HepG2 (cell line): ENCODE results near the gene CAP2. TPM values are rescaled to one million over a fixed set of nuclear protein-coding genes. Genes with fewer than 3 reads are reported as not detected.

Experiments
- ATAC-seq: fragments of 200-7000 bp; cut with Tn5 transposase; 3 replicates; pipeline ENCODE4 v1.9.1; 2020; ENCODE audit warnings: mild to moderate bottlenecking, moderate library complexity
- BruUV-seq: library from RNA; stranded (reverse); fragments of 400-500 nt; replicated peaks from 2 replicates; lab custom pipeline; 2021; lab: Mats Ljungman, UMichigan
- CTCF ChIA-PET: fragments of 300-600 bp; formaldehyde crosslinking; extraction: SDS; loops from one replicate; lab custom pipeline; 2021; ENCODE audit warnings: low total read pairs, inconsistent platforms, low intra/inter-chr PET ratio; lab: Yijun Ruan, JAX
- POLR2A ChIA-PET: fragments of 350-600 bp; sonication (Branson Sonifier 250); formaldehyde crosslinking; loops from one replicate; lab custom pipeline; 2020; ENCODE audit warnings: antibody characterized with exemption, inconsistent platforms; lab: Yijun Ruan, JAX
- DNase-seq: peaks from one replicate; pipeline ENCODE4 v3.0.0-alpha.2; 2015; ENCODE audit warnings: low spot score
- FAIRE-seq: peaks from 3 replicates; lab custom pipeline; 2011; peaks lifted over from hg19 to GRCh38; lab: Jason Lieb, UNC
- H2AFZ ChIP-seq: one replicate; pipeline ENCODE4 v1.6.1; 2011; ENCODE audit warnings: low read length, inconsistent platforms
- H3K27ac ChIP-seq: fragments of 300-600 bp; 3 replicates; pipeline ENCODE4 v1.8.0; 2011; ENCODE audit warnings: mixed run types, mild to moderate bottlenecking, mixed read lengths, low read length, inconsistent platforms; ENCODE audit not compliant: insufficient read depth; ENCODE audit errors: extremely low read length
- H3K27me3 ChIP-seq, 2 experiments: fragments of 200-600 bp in 1 of 2; 2 replicates in 1 of 2; 3 replicates in 1 of 2; pipeline versions ENCODE4 v1.6.0 to v1.8.0; 2011; ENCODE audit warnings: low read length in 2 of 2, mild to moderate bottlenecking in 2 of 2, moderate library complexity in 2 of 2, inconsistent platforms in 1 of 2; ENCODE audit not compliant: insufficient read depth in 2 of 2, control insufficient read depth in 1 of 2
- H3K36me3 ChIP-seq, 2 experiments: fragments of 200-600 bp in 1 of 2; replicated peaks in 1 of 2; 2 replicates in 1 of 2; 3 replicates in 1 of 2; pipeline versions ENCODE4 v1.5.1 to v1.8.0; 2011; ENCODE audit warnings: low read length in 2 of 2, inconsistent platforms in 1 of 2; ENCODE audit not compliant: insufficient read depth in 2 of 2, control insufficient read depth in 1 of 2
- H3K4me1 ChIP-seq: 2 replicates; pipeline ENCODE4 v1.5.1; 2012; ENCODE audit warnings: low read length, inconsistent platforms; ENCODE audit not compliant: insufficient read depth
- H3K4me2 ChIP-seq: 2 replicates; pipeline ENCODE4 v1.6.0; 2011; ENCODE audit warnings: low read depth, low read length, inconsistent platforms
- H3K4me3 ChIP-seq, 3 experiments: fragments of 200-600 bp in 1 of 3; sonication (generic), shearing (Covaris generic) in 1 of 3; replicated peaks in 1 of 3; 2 replicates each; pipeline ENCODE4 v1.5.1; 2011 to 2016; ENCODE audit warnings: low read length in 3 of 3, inconsistent platforms in 2 of 3, low read depth in 2 of 3, mild to moderate bottlenecking in 2 of 3, control low read depth in 1 of 3, mixed read lengths in 1 of 3; ENCODE audit not compliant: insufficient read depth in 1 of 3
- H3K79me2 ChIP-seq: one replicate; pipeline ENCODE4 v1.6.1; 2011; ENCODE audit warnings: low read length, inconsistent platforms; ENCODE audit not compliant: insufficient read depth
- H3K9ac ChIP-seq: 2 replicates; pipeline ENCODE4 v1.6.0; 2011; ENCODE audit warnings: mild to moderate bottlenecking, low read depth, low read length, inconsistent platforms; ENCODE audit not compliant: insufficient read depth
- H3K9me3 ChIP-seq: 2 replicates; pipeline ENCODE4 v1.5.1; 2012; ENCODE audit warnings: mild to moderate bottlenecking, low read length
- H4K20me1 ChIP-seq: 2 replicates; pipeline ENCODE4 v1.6.0; 2011; ENCODE audit warnings: inconsistent platforms, mild to moderate bottlenecking, low read length, moderate library complexity; ENCODE audit not compliant: insufficient read depth
- BCL6 ChIP-seq: IDR thresholded peaks from 2 replicates; pipeline ENCODE4 v1.6.1; 2016; ENCODE audit warnings: missing genetic modification reagents, missing compliant biosample characterization
- FOXA1 ChIP-seq, 2 experiments: fragments of 450-650 bp in 1 of 2; sonication (generic) in 1 of 2; formaldehyde crosslinking in 1 of 2; IDR thresholded peaks; 2 replicates each; pipeline versions ENCODE4 v1.4.0 to v1.6.1; 2016 to 2020; ENCODE audit warnings: missing genetic modification reagents in 1 of 2
- KMT2B ChIP-seq: IDR thresholded peaks from 2 replicates; pipeline ENCODE4 v1.6.1; 2016; ENCODE audit warnings: missing genetic modification reagents, missing compliant biosample characterization
- PPARG ChIP-seq: conservative IDR thresholded peaks from 2 replicates; pipeline ENCODE4 v1.6.1; 2016; ENCODE audit warnings: missing biosample characterization, missing genetic modification reagents
- RFX1 ChIP-seq: fragments of 450-650 bp; IDR thresholded peaks from 2 replicates; pipeline ENCODE4 v1.6.1; 2017
- RFX3 ChIP-seq: IDR thresholded peaks from 2 replicates; pipeline ENCODE4 v1.6.1; 2016; ENCODE audit warnings: missing biosample characterization, missing genetic modification reagents
- SOX13 ChIP-seq, 3 experiments: fragments of 450-650 bp in 1 of 3; sonication (generic) in 1 of 3; formaldehyde crosslinking in 1 of 3; IDR thresholded peaks in 2 of 3; conservative IDR thresholded peaks in 1 of 3; 2 replicates each; pipeline versions ENCODE4 v1.5.0 to v1.6.1; 2016 to 2020; ENCODE audit warnings: antibody characterized with exemption in 1 of 3, mild to moderate bottlenecking in 1 of 3, missing compliant biosample characterization in 1 of 3, missing genetic modification reagents in 1 of 3, moderate library complexity in 1 of 3
- SOX5 ChIP-seq: IDR thresholded peaks from 2 replicates; pipeline ENCODE4 v1.6.1; 2016; ENCODE audit warnings: borderline replicate concordance
- ZNF549 ChIP-seq: sonication (generic); formaldehyde crosslinking; IDR thresholded peaks from 2 replicates; pipeline ENCODE4 v1.5.0; 2020; ENCODE audit warnings: missing genetic modification reagents
- WGBS: methylation state at CpG from one replicate; pipeline ENCODE4 v1.1.6; 2017; ENCODE audit warnings: low lambda C conversion rate; 5-methylcytosine and 5-hydroxymethylcytosine counted together
- in situ Hi-C: cut with HindIII; loops from 2 replicates; pipeline ENCODE4 v1.10.0; 2017; ENCODE audit warnings: low pct_unique_long_range_greater_than_20kb; ENCODE audit not compliant: extremely low pct_ligation_motif_present
- intact Hi-C: fragments of 100-400 bp; cut with micrococcal nuclease; formaldehyde crosslinking; loops from one replicate; pipeline ENCODE4 v1.10.0; 2022; ENCODE audit not compliant: unreplicated experiment
- polyA plus RNA-seq, 8 experiments: library from polyadenylated mRNA; depleted of rRNA in 3 of 8; stranded (reverse) in 7 of 8; unstranded in 1 of 8; fragments of >200 nt; fragmentation: Illumina TruSeq in 4 of 8; extraction: Trizol in 4 of 8; gene quantifications; 2 replicates each; pipeline versions ENCODE4 v1.2.1 to v1.2.3, GENCODE V29; 2011 to 2016; ENCODE audit warnings: low read depth in 4 of 8, missing spikeins in 1 of 8, mixed read lengths in 1 of 8; ENCODE audit not compliant: insufficient read depth in 1 of 8
- total RNA-seq, 5 experiments: library from RNA; depleted of rRNA; stranded (reverse); fragments of >200 nt; fragmentation: Illumina TruSeq; extraction: Trizol; gene quantifications; 2 replicates each; pipeline ENCODE4 v1.2.3, GENCODE V29; 2016; ENCODE audit warnings: low read depth in 1 of 5
- TF ChIP-seq, protein P1 (sequence below): sonication (generic); formaldehyde crosslinking; IDR thresholded peaks from 2 replicates; pipeline ENCODE4 v1.8.1; 2023; ENCODE audit warnings: mild to moderate bottlenecking, moderate library complexity, missing genetic modification reagents
- TF ChIP-seq, protein P2 (sequence below): sonication (generic); formaldehyde crosslinking; IDR thresholded peaks from 2 replicates; pipeline ENCODE4 v1.4.0; 2020; ENCODE audit warnings: low read depth, missing genetic modification reagents
- TF ChIP-seq, protein P3 (sequence below): IDR thresholded peaks from 2 replicates; pipeline ENCODE4 v1.4.0; 2020; ENCODE audit warnings: mild to moderate bottlenecking, missing genetic modification reagents
- TF ChIP-seq, protein P4 (sequence below): sonication (generic); formaldehyde crosslinking; IDR thresholded peaks from 2 replicates; pipeline ENCODE4 v1.4.0; 2020; ENCODE audit warnings: missing genetic modification reagents, mild to moderate bottlenecking, borderline replicate concordance

CAP2 gene
- total and polyA plus RNA-seq, 2 of the 13 experiments (the other 11 are each of a cell fraction or from before 2014, with no cell fraction given) = 7.9 to 53.1 TPM

DNA sequence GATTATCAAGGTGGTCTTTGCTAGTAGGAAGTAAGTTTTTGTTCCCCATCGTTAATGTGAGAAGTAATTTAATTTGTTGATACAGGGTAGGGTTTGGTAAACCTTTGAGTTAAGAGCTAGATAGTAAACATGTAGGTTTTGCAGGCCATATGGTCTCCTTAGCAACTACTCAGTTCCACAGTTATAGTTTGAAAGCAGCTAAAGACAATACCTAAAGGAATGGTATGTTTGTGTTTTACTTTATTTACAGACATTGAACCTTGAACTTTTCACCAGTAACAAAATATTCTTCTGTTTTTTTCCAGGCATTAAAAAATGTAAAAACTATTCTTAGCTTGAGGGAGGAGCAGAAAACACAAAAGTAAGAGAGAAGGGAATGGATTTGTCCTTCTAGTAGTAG, 1.7 kb downstream of the CAP2 start:
- H3K9ac ChIP-seq = peak overlapping the region; percentile 81
- no peaks in the 10 kb centered on the region for H4K20me1 ChIP-seq
- no peaks in the 10 kb centered on the region for H3K9me3 ChIP-seq
- peak overlapping the region; percentile 55 for H3K27ac ChIP-seq
- BruUV-seq = no TSS peak
- ChIA-PET POLR2A (interaction anchor here (0.8 to 3.0 kb wide), 4 partner anchors 13 to 205 kb away, joined by 3 to 33 read pairs (median 8); partner anchors contain the start of gene FAM8A1), CTCF (no interaction called here)
- H3K4me2 ChIP-seq = peak overlapping the region; percentile 77
- in situ Hi-C loops = no loop called here
- 13% methylated on average over 1 of the region's 1 CpG for WGBS
- no peaks in the 10 kb centered on the region for H3K36me3 ChIP-seq
- H2AFZ ChIP-seq = no peak overlapping the region
- intact Hi-C loops = loop anchor here (2.0 kb wide), 1 partner anchor 114 kb away; the partner anchor contains the start of gene RBM24
- H3K4me3 ChIP-seq = peak overlapping the region; percentile 86 to 89 (median 86); a peak in 5 of 6 replicates
- peaks cover 0 to 6% of the 10 kb centered on the region in 2 experiments; a peak in 1 of 5 replicates for H3K27me3 ChIP-seq
- ATAC-seq = peak; percentile 32; the same call in 2 of the 3 replicates
- peaks cover 21% of the 10 kb centered on the region for H3K79me2 ChIP-seq
- peaks cover 53% of the 10 kb centered on the region for H3K4me1 ChIP-seq
- peak; percentile 55 for DNase-seq
- FAIRE-seq = no peak
- TF ChIP-seq FOXA1 (IDR thresholded peaks at IDR 0.05) (0 out of 2 replicates have a peak, but pooled peaks have one; percentile 28), FOXA1 (CRISPR knock-in tag; IDR thresholded peaks at IDR 0.05) (no peak), BCL6 (peak; percentile 29; the same call in 1 of the 2 replicates), PPARG (CRISPR knock-in tag) (0 out of 2 replicates have a peak, but pooled peaks have one; percentile 8), ZNF549 (CRISPR knock-in tag) (no peak), RFX1 (peak; percentile 44; the same call in 1 of the 2 replicates), SOX13 (IDR thresholded peaks at IDR 0.05) (no peak), SOX13 (CRISPR knock-in tag; conservative IDR thresholded peaks at IDR 0.05 in 1 of 2, IDR thresholded peaks at IDR 0.05 in 1 of 2) (peak in 1 of 2 experiments; percentile 71; a peak in 2 of 4 replicates), SOX5 (CRISPR knock-in tag) (peak; percentile 75; the same call in 1 of the 2 replicates), KMT2B (no peak), RFX3 (peak; percentile 61)
- TF ChIP-seq, protein P1, sequence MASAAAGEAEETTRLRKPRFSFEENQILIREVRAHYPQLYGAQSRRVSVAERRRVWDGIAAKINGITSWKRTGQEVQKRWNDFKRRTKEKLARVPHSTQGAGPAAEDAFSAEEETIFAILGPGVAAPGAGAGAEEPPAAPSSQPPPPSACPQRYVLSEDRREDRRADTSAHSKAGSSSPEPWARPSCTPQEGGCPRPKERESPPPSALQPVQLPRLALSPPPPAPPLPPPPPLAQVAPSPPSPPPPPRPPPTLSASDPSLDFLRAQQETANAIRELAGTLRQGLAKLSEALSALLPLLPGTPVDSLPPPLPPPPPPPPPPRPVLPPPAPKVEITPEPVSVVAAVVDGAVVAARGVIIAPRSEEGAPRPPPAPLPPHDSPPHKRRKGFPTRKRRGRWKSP (CRISPR knock-in tag) = no peak
- TF ChIP-seq, protein P2, sequence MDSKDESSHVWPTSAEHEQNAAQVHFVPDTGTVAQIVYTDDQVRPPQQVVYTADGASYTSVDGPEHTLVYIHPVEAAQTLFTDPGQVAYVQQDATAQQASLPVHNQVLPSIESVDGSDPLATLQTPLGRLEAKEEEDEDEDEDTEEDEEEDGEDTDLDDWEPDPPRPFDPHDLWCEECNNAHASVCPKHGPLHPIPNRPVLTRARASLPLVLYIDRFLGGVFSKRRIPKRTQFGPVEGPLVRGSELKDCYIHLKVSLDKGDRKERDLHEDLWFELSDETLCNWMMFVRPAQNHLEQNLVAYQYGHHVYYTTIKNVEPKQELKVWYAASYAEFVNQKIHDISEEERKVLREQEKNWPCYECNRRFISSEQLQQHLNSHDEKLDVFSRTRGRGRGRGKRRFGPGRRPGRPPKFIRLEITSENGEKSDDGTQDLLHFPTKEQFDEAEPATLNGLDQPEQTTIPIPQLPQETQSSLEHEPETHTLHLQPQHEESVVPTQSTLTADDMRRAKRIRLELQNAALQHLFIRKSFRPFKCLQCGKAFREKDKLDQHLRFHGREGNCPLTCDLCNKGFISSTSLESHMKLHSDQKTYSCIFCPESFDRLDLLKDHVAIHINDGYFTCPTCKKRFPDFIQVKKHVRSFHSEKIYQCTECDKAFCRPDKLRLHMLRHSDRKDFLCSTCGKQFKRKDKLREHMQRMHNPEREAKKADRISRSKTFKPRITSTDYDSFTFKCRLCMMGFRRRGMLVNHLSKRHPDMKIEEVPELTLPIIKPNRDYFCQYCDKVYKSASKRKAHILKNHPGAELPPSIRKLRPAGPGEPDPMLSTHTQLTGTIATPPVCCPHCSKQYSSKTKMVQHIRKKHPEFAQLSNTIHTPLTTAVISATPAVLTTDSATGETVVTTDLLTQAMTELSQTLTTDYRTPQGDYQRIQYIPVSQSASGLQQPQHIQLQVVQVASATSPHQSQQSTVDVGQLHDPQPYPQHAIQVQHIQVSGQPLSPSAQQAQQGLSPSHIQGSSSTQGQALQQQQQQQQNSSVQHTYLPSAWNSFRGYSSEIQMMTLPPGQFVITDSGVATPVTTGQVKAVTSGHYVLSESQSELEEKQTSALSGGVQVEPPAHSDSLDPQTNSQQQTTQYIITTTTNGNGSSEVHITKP = no peak
- TF ChIP-seq, protein P3, sequence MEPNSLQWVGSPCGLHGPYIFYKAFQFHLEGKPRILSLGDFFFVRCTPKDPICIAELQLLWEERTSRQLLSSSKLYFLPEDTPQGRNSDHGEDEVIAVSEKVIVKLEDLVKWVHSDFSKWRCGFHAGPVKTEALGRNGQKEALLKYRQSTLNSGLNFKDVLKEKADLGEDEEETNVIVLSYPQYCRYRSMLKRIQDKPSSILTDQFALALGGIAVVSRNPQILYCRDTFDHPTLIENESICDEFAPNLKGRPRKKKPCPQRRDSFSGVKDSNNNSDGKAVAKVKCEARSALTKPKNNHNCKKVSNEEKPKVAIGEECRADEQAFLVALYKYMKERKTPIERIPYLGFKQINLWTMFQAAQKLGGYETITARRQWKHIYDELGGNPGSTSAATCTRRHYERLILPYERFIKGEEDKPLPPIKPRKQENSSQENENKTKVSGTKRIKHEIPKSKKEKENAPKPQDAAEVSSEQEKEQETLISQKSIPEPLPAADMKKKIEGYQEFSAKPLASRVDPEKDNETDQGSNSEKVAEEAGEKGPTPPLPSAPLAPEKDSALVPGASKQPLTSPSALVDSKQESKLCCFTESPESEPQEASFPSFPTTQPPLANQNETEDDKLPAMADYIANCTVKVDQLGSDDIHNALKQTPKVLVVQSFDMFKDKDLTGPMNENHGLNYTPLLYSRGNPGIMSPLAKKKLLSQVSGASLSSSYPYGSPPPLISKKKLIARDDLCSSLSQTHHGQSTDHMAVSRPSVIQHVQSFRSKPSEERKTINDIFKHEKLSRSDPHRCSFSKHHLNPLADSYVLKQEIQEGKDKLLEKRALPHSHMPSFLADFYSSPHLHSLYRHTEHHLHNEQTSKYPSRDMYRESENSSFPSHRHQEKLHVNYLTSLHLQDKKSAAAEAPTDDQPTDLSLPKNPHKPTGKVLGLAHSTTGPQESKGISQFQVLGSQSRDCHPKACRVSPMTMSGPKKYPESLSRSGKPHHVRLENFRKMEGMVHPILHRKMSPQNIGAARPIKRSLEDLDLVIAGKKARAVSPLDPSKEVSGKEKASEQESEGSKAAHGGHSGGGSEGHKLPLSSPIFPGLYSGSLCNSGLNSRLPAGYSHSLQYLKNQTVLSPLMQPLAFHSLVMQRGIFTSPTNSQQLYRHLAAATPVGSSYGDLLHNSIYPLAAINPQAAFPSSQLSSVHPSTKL (CRISPR knock-in tag) = peak; percentile 45; the same call in 1 of the 2 replicates
- TF ChIP-seq, protein P4, sequence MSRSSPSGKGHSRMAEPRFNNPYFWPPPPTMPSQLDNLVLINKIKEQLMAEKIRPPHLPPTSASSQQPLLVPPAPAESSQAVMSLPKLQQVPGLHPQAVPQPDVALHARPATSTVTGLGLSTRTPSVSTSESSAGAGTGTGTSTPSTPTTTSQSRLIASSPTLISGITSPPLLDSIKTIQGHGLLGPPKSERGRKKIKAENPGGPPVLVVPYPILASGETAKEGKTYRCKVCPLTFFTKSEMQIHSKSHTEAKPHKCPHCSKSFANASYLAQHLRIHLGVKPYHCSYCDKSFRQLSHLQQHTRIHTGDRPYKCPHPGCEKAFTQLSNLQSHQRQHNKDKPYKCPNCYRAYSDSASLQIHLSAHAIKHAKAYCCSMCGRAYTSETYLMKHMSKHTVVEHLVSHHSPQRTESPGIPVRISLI = 0 out of 2 replicates have a peak, but pooled peaks have one; percentile 25
